ENCODE data around the gene MRPS5.

DNA sequence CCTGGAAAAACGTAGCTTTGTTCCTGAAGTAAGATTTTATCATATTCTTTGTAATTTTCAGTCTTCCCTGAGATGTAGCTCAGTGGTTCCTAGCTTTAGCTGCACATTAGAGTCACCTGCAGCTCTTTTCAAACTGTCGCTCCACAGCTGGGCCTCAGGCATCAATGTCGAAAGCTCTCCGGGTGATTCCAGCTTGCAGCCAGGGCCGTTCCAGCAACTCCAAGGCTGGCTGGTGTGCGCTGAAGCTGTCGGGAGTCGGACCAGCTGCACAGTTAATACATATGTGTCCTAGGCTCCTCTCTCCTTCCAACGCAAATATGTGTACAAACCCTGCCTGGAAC, 43.4 kb upstream of the MRPS5 start:
- TF ChIP-seq POLR2A (IDR thresholded peaks at IDR 0.05) (no peak), CTCF (IDR thresholded peaks at IDR 0.05 in 4 of 5, conservative IDR thresholded peaks at IDR 0.05 in 1 of 5) (no peak)

All from gastrocnemius medialis (tissue), 4 donors.